IMR-90 (cell line): ENCODE data around the gene MYH6. TPM values are rescaled to one million over a fixed set of nuclear protein-coding genes. Genes with fewer than 3 reads are reported as not detected.

Experiments
- ATAC-seq: fragments of 200-7000 bp; cut with Tn5 transposase; 2 replicates; pipeline ENCODE4 v1.9.1; 2020; ENCODE audit warnings: low read depth, mild to moderate bottlenecking, moderate library complexity
- BruUV-seq: library from RNA; stranded (reverse); fragments of 400-500 nt; replicated peaks from 2 replicates; lab custom pipeline; 2021; lab: Mats Ljungman, UMichigan
- CTCF ChIA-PET: fragments of 300-600 bp; formaldehyde crosslinking; extraction: SDS; loops from one replicate; lab custom pipeline; 2021; ENCODE audit warnings: antibody characterized with exemption; lab: Yijun Ruan, JAX
- POLR2A ChIA-PET: fragments of 300-600 bp; sonication (Branson Sonifier 250); formaldehyde crosslinking; loops from one replicate; lab custom pipeline; 2022; ENCODE audit warnings: antibody characterized with exemption; ENCODE audit not compliant: unreplicated experiment; lab: Charles Lee
- DNase-seq: peaks from one replicate; pipeline ENCODE4 v3.0.0; 2013
- H2AFZ ChIP-seq: replicated peaks from 2 replicates; pipeline ENCODE3; 2013; ENCODE audit warnings: low read length, mild to moderate bottlenecking; ENCODE audit not compliant: poor library complexity
- H2AK5ac ChIP-seq: 2 replicates; pipeline ENCODE4 v1.6.1; 2013; ENCODE audit warnings: low read depth, low read length, inconsistent platforms
- H2AK9ac ChIP-seq: replicated peaks from 2 replicates; pipeline ENCODE3; 2013; ENCODE audit warnings: mild to moderate bottlenecking, low read depth, low read length, moderate library complexity; ENCODE audit not compliant: poor library complexity
- H2BK120ac ChIP-seq: 2 replicates; pipeline ENCODE4 v1.6.1; 2013; ENCODE audit warnings: low read depth, low read length, inconsistent platforms
- H2BK15ac ChIP-seq: 3 replicates; pipeline ENCODE4 v1.6.1; 2013; ENCODE audit warnings: low read depth, low read length, inconsistent platforms
- H2BK20ac ChIP-seq: 2 replicates; pipeline ENCODE4 v1.6.1; 2013; ENCODE audit warnings: low read depth, mild to moderate bottlenecking, inconsistent platforms, low read length, moderate library complexity
- H2BK5ac ChIP-seq: 2 replicates; pipeline ENCODE4 v1.6.1; 2013; ENCODE audit warnings: mild to moderate bottlenecking, low read depth, low read length, inconsistent platforms; ENCODE audit not compliant: poor library complexity, severe bottlenecking
- H3K14ac ChIP-seq: replicated peaks from 2 replicates; pipeline ENCODE4 v1.6.1; 2013; ENCODE audit warnings: low read depth, low read length, inconsistent platforms
- H3K18ac ChIP-seq: 2 replicates; pipeline ENCODE4 v1.6.1; 2013; ENCODE audit warnings: low read depth, low read length, control low read depth
- H3K23ac ChIP-seq: 2 replicates; pipeline ENCODE4 v1.6.1; 2013; ENCODE audit warnings: low read depth, low read length, inconsistent platforms
- H3K27ac ChIP-seq: 2 replicates; pipeline ENCODE4 v1.5.1; 2013; ENCODE audit warnings: mild to moderate bottlenecking, control low read depth, low read length; ENCODE audit not compliant: insufficient read depth
- H3K27me3 ChIP-seq: 2 replicates; pipeline ENCODE4 v1.6.1; 2013; ENCODE audit warnings: low read length; ENCODE audit not compliant: control insufficient read depth, insufficient read depth
- H3K36me3 ChIP-seq: 2 replicates; pipeline ENCODE4 v1.6.1; 2013; ENCODE audit warnings: low read length, mixed read lengths; ENCODE audit not compliant: control insufficient read depth, insufficient read depth
- H3K4ac ChIP-seq: 2 replicates; pipeline ENCODE4 v1.6.1; 2013; ENCODE audit warnings: low read depth, low read length, inconsistent platforms
- H3K4me1 ChIP-seq: 2 replicates; pipeline ENCODE4 v1.6.1; 2013; ENCODE audit warnings: low read length, mixed read lengths; ENCODE audit not compliant: control insufficient read depth, insufficient read depth
- H3K4me2 ChIP-seq: 2 replicates; pipeline ENCODE4 v1.6.1; 2013; ENCODE audit warnings: low read depth, mild to moderate bottlenecking, control low read depth, low read length, moderate library complexity
- H3K4me3 ChIP-seq: 2 replicates; pipeline ENCODE4 v1.5.1; 2013; ENCODE audit warnings: low read depth, mild to moderate bottlenecking, control low read depth, low read length, moderate library complexity; ENCODE audit not compliant: insufficient read depth
- H3K56ac ChIP-seq: 2 replicates; pipeline ENCODE4 v1.6.1; 2013; ENCODE audit warnings: low read length, inconsistent platforms; ENCODE audit not compliant: insufficient read depth; ENCODE audit errors: extremely low read depth
- H3K79me1 ChIP-seq, 2 experiments: 2 replicates each; pipeline ENCODE4 v1.6.1; 2013; ENCODE audit warnings: low read length in 2 of 2, inconsistent platforms in 1 of 2, low read depth in 1 of 2
- H3K9ac ChIP-seq: 2 replicates; pipeline ENCODE4 v1.6.1; 2013; ENCODE audit warnings: low read depth, low read length, control low read depth
- H3K9me1 ChIP-seq: 2 replicates; pipeline ENCODE4 v1.6.1; 2013; ENCODE audit warnings: low read length, inconsistent platforms; ENCODE audit not compliant: insufficient read depth
- H3K9me3 ChIP-seq: 2 replicates; pipeline ENCODE4 v1.6.1; 2013; ENCODE audit warnings: low read length; ENCODE audit not compliant: control insufficient read depth, insufficient read depth
- H4K20me1 ChIP-seq: 2 replicates; pipeline ENCODE4 v1.6.1; 2013; ENCODE audit warnings: low read length, inconsistent platforms; ENCODE audit not compliant: insufficient read depth
- H4K5ac ChIP-seq: 2 replicates; pipeline ENCODE4 v1.6.1; 2013; ENCODE audit warnings: mild to moderate bottlenecking, low read depth, low read length, control low read depth
- H4K8ac ChIP-seq, 2 experiments: 2 replicates each; pipeline ENCODE4 v1.6.1; 2013; ENCODE audit warnings: low read depth in 2 of 2, low read length in 2 of 2, control low read depth in 1 of 2, inconsistent platforms in 1 of 2
- H4K91ac ChIP-seq: 2 replicates; pipeline ENCODE4 v1.6.1; 2013; ENCODE audit warnings: low read depth, low read length, inconsistent platforms; ENCODE audit not compliant: insufficient read depth
- BHLHE40 ChIP-seq: fragments of 150-350 bp; IDR thresholded peaks from 2 replicates; pipeline ENCODE4 v1.6.1; 2016; ENCODE audit warnings: mild to moderate bottlenecking, low read depth, low read length
- CHD1 ChIP-seq: IDR thresholded peaks from 2 replicates; pipeline ENCODE4 v1.6.1; 2012; ENCODE audit warnings: low read depth, low read length, improper control_type of control experiment
- CTCF ChIP-seq: conservative IDR thresholded peaks from 2 replicates; pipeline ENCODE4 v1.5.1; 2012; ENCODE audit warnings: mild to moderate bottlenecking, low read depth, low read length, improper control_type of control experiment
- ELK1 ChIP-seq: fragments of 150-350 bp; IDR thresholded peaks from 2 replicates; pipeline ENCODE4 v1.6.1; 2016; ENCODE audit warnings: low read depth, mild to moderate bottlenecking, low read length, moderate library complexity, borderline replicate concordance
- FOS ChIP-seq: fragments of 150-350 bp; IDR thresholded peaks from 2 replicates; pipeline ENCODE4 v1.6.1; 2016; ENCODE audit warnings: low read depth, low read length
- MAFK ChIP-seq: IDR thresholded peaks from 2 replicates; pipeline ENCODE4 v1.6.1; 2012; ENCODE audit warnings: low read depth, low read length, improper control_type of control experiment
- MAZ ChIP-seq: IDR thresholded peaks from 2 replicates; pipeline ENCODE4 v1.6.1; 2012; ENCODE audit warnings: low read depth, mild to moderate bottlenecking, low read length, improper control_type of control experiment, moderate library complexity, borderline replicate concordance
- MXI1 ChIP-seq: IDR thresholded peaks from 2 replicates; pipeline ENCODE4 v1.6.1; 2012; ENCODE audit warnings: low read depth, mild to moderate bottlenecking, low read length, moderate library complexity, borderline replicate concordance
- NFE2L2 ChIP-seq: fragments of 150-350 bp; IDR thresholded peaks from 2 replicates; pipeline ENCODE4 v1.6.1; 2016; ENCODE audit warnings: low read depth, mild to moderate bottlenecking, low read length
- POLR2A ChIP-seq: IDR thresholded peaks from 2 replicates; pipeline ENCODE4 v1.6.1; 2012; ENCODE audit warnings: mild to moderate bottlenecking, low read depth, low read length
- RCOR1 ChIP-seq: IDR thresholded peaks from 2 replicates; pipeline ENCODE4 v1.6.1; 2012; ENCODE audit warnings: mild to moderate bottlenecking, low read length, improper control_type of control experiment; ENCODE audit not compliant: insufficient replicate concordance
- RFX5 ChIP-seq: IDR thresholded peaks from 2 replicates; pipeline ENCODE4 v1.8.0; 2012; ENCODE audit warnings: low read depth, mild to moderate bottlenecking, low read length, moderate library complexity
- SMC3 ChIP-seq: fragments of 150-350 bp; IDR thresholded peaks from 2 replicates; pipeline ENCODE4 v1.6.1; 2016; ENCODE audit warnings: low read depth, mild to moderate bottlenecking, antibody characterized with exemption, low read length, moderate library complexity
- USF2 ChIP-seq: fragments of 150-350 bp; IDR thresholded peaks from 2 replicates; pipeline ENCODE4 v1.6.1; 2017; ENCODE audit warnings: mild to moderate bottlenecking, antibody characterized with exemption, low read length, low read depth
- WGBS, 2 experiments: methylation state at CpG; one replicate each; pipeline versions ENCODE4 v1.1.5 to v1.1.7; 2013; ENCODE audit warnings: missing lambda C conversion rate in 2 of 2; ENCODE audit not compliant: insufficient read length in 1 of 2; ENCODE audit errors: extremely low coverage in 2 of 2; 5-methylcytosine and 5-hydroxymethylcytosine counted together
- dilution Hi-C: fragments of 300-500 bp; cut with HindIII; formaldehyde crosslinking; loops from one replicate; pipeline ENCODE4 v1.14.3; 2018; ENCODE audit warnings: low sequenced_read_pairs; ENCODE audit not compliant: unreplicated experiment
- in situ Hi-C: fragments of 300-500 bp; cut with MboI; formaldehyde crosslinking; loops from 3 replicates; pipeline ENCODE4 v1.14.3; 2019; ENCODE audit warnings: low sequenced_read_pairs, inconsistent platforms, mixed read lengths
- intact Hi-C: fragments of 100-400 bp; cut with micrococcal nuclease; formaldehyde crosslinking; loops from 2 replicates; pipeline ENCODE4 v1.10.0; 2022
- polyA plus RNA-seq, 3 experiments: library from polyadenylated mRNA; depleted of rRNA; stranded (reverse); fragments of >200 nt; gene quantifications; 2 replicates each; pipeline ENCODE4 v1.2.3, GENCODE V29; 2012; ENCODE audit warnings: low replicate concordance in 1 of 3
- total RNA-seq: library from RNA; depleted of rRNA; stranded (reverse); fragments of >200 nt; gene quantifications from 2 replicates; pipeline ENCODE4 v1.2.3, GENCODE V29; 2012

Gene MYH6
- total and polyA plus RNA-seq, 2 of the 4 experiments (the other 2 are of a cell fraction) = not detected

GRCh38 chr14:23408307-23408630 is 196 bp upstream of the MYH6 start:
- no TSS peak for BruUV-seq

More at GRCh38 chr14:23408307-23408630, 196 bp upstream of the MYH6 start:
- H3K4ac ChIP-seq = no peak overlapping the region
- H3K14ac ChIP-seq = no peak overlapping the region
- no peaks in the 10 kb centered on the region for H3K9me3 ChIP-seq
- H4K20me1 ChIP-seq = no peaks in the 10 kb centered on the region
- in situ Hi-C loops (no loop called here), dilution Hi-C loops (no loop called here), intact Hi-C loops (no loop called here)
- H3K36me3 ChIP-seq = no peaks in the 10 kb centered on the region
- ChIA-PET POLR2A (no interaction called here), CTCF (no interaction called here)
- peaks cover 53% of the 10 kb centered on the region for H3K27me3 ChIP-seq
- no peak overlapping the region for H2AK9ac ChIP-seq
- H2BK120ac ChIP-seq = no peak overlapping the region
- no peak overlapping the region for H3K9ac ChIP-seq
- no peak overlapping the region for H4K8ac ChIP-seq
- no peak overlapping the region for H2BK15ac ChIP-seq
- no peak overlapping the region for H2AFZ ChIP-seq
- no peak overlapping the region for H3K23ac ChIP-seq
- TF ChIP-seq MAFK (no peak), NFE2L2 (no peak), ELK1 (no peak), MXI1 (no peak), CTCF (no peak), FOS (no peak), BHLHE40 (no peak), RFX5 (no peak), RCOR1 (no peak), CHD1 (no peak), MAZ (no peak), POLR2A (no peak), USF2 (no peak), SMC3 (no peak)
- H2AK5ac ChIP-seq = no peak overlapping the region
- H3K4me3 ChIP-seq = no peak overlapping the region
- no peak for ATAC-seq
- H4K91ac ChIP-seq = no peak overlapping the region
- H2BK5ac ChIP-seq = no peak overlapping the region
- H3K9me1 ChIP-seq = no peaks in the 10 kb centered on the region
- no peak overlapping the region for H2BK20ac ChIP-seq
- H3K79me1 ChIP-seq = no peaks in the 10 kb centered on the region
- no peaks in the 10 kb centered on the region for H3K4me1 ChIP-seq
- no peak overlapping the region for H3K56ac ChIP-seq
- no peak overlapping the region for H3K27ac ChIP-seq
- H3K18ac ChIP-seq = no peak overlapping the region
- no peak overlapping the region for H3K4me2 ChIP-seq
- no peak for DNase-seq
- no peak overlapping the region for H4K5ac ChIP-seq
- 0% methylated on average over 1 of the region's 5 CpGs; no CpG with 5 or more reads in 1 of the 2 experiments for WGBS, 2 experiments
